Mammary epithelial cell (primary cell): ENCODE results near the gene FHIP1B.

Source experiments
- EZH2 ChIP-seq: IDR thresholded peaks from 2 replicates; pipeline ENCODE4 v1.6.1; 2012; ENCODE audit warnings: low read length, inconsistent platforms, borderline replicate concordance
- TF ChIP-seq, protein P1 (sequence below), 2 donors: IDR thresholded peaks in 1 of 2; conservative IDR thresholded peaks in 1 of 2; 2 replicates each; pipeline ENCODE4 v1.5.1; 2011 to 2012; ENCODE audit warnings: inconsistent platforms in 2 of 2, low read length in 2 of 2, mild to moderate bottlenecking in 2 of 2, control low read depth in 1 of 2, low read depth in 1 of 2; ENCODE audit not compliant: insufficient read depth in 1 of 2; ENCODE audit errors: extremely low read depth in 1 of 2

DNA sequence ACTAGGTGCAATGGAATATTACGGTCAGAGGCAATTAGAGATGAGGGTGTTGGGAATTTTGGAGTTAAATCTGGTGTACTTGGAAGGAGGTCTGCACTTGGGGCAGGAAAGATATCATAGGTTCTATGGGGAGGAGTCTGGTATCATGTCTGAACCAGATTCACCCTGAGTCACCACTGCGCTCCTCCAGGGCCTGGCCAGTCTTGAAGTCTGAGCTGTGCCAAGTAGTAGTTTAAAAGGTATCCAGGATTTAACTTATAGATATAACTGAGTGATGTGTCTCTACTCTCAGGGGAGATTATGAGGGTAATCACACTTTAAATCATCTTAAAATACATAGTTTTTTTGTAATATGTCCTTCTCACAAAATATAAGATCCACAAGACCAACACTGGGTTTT lies 11.1 kb upstream of the FHIP1B start:
- TF ChIP-seq, protein P1, sequence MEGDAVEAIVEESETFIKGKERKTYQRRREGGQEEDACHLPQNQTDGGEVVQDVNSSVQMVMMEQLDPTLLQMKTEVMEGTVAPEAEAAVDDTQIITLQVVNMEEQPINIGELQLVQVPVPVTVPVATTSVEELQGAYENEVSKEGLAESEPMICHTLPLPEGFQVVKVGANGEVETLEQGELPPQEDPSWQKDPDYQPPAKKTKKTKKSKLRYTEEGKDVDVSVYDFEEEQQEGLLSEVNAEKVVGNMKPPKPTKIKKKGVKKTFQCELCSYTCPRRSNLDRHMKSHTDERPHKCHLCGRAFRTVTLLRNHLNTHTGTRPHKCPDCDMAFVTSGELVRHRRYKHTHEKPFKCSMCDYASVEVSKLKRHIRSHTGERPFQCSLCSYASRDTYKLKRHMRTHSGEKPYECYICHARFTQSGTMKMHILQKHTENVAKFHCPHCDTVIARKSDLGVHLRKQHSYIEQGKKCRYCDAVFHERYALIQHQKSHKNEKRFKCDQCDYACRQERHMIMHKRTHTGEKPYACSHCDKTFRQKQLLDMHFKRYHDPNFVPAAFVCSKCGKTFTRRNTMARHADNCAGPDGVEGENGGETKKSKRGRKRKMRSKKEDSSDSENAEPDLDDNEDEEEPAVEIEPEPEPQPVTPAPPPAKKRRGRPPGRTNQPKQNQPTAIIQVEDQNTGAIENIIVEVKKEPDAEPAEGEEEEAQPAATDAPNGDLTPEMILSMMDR (conservative IDR thresholded peaks at IDR 0.05 in 1 of 2, IDR thresholded peaks at IDR 0.05 in 1 of 2; ENCODE audit: extremely low read depth in 1 of 2, insufficient read depth in 1 of 2, low read depth in 1 of 2, low read length in 2 of 2): no peak
- TF ChIP-seq EZH2: no peak
